ENCODE data around the gene C11orf98.
A peak's percentile ranks its signal among the peaks of the same experiment; 100 is the strongest.
"Not testable (repeated sequence)": the region's sequence is repeated elsewhere in the genome, so short reads cannot be mapped to it uniquely, and the experiment has no call there.

The C11orf98 gene

DNA sequence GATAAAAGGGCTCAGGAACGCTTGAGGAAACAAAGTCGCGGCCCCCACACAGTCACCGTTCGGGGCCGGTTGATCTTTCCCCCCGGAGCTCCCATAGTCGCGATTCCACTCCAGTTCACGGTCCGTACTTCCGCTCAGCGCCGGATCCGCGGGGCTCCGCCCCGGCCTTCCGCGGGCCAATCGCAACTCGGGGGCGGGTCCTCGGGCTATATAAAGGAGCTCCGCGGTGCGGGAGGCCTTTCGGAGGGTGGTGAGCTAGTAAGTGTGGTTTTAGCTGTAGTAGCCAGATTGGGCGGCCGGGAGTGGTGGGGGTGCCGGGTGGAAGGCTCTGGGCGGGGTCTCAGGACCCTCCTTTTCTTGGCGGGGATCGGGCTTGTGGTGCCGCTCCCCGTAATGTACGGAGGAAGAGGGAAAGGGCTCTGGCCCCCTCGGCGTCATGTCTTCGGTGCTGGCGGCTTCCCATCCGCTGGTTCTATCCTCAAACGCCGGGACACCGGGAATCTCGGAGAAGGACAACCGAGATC lies at the start of gene C11orf98, which contains the start of gene CSKMT:
Gene C11orf98, minus strand, starts transcription at position 136 of the 524 bp plus-strand sequence. Its CDS starts 41 bp downstream, at position 95.
Gene CSKMT, plus strand, starts transcription at position 238 of the 524 bp plus-strand sequence. CDS start 568 bp downstream, outside the sequence.
- DNase-seq (ENCODE audit: low read depth, low spot score) = peak; percentile 62
- H3K27ac ChIP-seq = peak within 1 kb of the TSS; percentile 81

DNA sequence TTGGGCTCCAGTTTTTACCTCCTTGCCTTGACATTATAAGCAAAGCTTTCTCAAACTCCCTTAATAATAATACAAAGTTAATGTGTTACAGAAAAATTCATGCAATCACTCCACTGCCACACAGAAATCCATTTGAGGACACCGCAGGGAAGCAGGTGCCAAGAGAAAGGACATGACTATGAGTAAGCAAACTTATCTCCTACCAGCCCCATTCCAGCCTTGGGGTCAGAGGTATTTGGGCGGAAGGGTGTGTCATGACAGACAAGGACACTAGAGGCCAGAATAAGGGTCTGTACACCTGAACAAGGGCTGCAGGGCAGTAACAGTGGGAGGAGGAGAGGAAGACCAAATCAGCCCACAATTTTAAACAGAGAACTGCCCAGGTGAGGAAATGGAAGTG lies 48.3 kb upstream of the C11orf98 start:
- H3K27ac ChIP-seq = peak overlapping the region; percentile 17
- DNase-seq (ENCODE audit: low read depth, low spot score) = no peak

DNA sequence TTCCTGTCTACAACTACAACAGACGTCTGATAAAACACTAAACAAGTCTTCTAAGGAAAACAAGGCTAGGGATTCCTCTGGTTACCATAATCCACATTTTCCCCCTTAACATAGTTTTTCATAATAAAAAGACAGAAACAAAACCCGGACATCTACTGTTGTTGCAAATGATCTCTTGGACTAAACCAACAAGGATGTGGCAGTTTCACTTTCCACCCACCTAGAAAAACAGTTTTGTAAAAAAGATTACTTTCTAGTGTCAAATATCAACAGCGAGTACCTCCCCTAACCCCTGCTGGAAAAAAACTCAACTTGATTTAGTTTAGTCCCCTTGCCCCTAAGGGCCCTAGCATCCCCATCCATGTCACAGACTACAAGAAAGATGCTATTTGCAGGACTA lies 47.9 kb upstream of the C11orf98 start:
- no peak for DNase-seq (ENCODE audit: low read depth, low spot score)
- H3K27ac ChIP-seq = peak overlapping the region; percentile 17

DNA sequence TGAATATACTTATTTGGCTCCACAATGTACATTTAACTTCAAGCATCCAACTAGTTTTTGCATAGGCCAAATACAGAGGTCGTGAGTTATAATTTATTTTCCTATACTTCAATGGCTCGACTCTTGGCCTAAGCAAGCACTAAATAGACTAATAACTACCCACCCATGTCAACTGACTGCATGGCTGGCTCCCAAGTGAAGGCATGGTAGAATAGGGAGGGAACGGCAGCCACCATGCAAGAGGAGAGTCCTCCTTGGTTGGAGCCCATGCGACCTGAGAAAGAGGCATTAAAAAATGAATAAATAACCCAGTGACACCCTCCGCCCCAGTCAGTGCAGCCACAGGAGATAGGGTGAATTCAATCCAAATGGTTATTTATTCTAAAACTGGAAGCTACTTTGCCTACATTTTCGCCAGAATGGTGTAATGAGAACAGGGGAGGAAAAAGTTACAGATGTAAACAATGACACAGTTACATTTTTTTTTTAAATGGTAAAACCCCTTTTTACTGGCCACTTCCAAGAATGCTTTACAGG lies 47.3 kb upstream of the C11orf98 start:
- no peak for DNase-seq (ENCODE audit: low read depth, low spot score)
- no peak overlapping the region for H3K27ac ChIP-seq

DNA sequence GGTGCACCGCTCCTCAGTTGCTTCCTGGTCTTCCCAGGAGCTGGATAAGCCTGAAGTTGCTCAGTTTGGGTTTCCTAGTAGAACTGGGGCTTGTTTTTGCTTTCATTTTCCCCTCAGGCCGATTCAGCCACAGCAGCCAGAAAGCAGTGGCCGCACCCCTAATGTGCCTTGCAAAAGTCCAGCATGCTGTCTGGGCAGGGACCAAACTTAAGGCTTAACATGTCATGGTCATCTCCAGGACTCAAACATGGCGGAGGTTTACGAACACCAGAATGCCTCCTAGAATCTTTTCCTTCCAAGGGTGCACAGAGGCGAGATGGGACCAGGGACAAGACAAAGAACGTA lies 45.0 kb upstream of the C11orf98 start:
- peak overlapping the region; percentile 89 for H3K27ac ChIP-seq
- no peak for DNase-seq (ENCODE audit: low read depth, low spot score)

DNA sequence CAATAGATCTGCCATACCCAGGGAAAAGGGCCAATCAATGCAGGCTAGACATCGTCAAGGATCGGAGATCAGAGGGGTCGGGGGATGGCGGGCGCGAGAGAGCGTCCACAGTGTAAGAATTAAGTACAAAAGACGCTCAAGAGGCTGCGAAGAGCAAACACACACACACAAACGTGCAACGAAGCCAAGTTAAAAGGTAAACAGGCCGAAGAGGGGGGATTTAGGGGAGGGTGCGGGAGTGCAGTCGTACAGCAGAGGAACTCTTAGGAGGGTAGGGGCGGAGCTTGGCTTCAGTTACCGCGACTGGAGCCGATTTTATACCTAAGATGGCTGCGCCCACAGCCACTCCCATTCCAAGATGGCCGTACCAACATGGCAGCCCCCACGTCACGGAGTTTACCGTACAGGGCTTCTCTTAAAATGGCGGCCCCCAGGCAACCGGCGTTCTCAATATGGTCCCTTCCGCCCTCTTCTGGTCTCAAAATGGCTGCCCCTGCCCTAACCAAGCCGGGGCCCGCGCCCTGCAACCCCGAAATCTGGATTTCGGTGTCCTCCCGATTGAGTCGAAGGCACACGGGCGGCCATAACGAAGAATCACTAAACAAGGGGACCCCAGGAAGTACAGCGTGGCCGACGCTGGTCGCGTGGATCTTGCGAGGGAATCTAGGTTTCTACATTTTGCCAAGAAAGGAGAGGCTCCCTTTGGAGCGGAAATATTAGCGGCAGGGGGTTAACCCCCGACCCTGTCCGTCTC lies 44.4 kb upstream of the C11orf98 start:
- no peak for DNase-seq (ENCODE audit: low read depth, low spot score)
- peak overlapping the region; percentile 89 for H3K27ac ChIP-seq

DNA sequence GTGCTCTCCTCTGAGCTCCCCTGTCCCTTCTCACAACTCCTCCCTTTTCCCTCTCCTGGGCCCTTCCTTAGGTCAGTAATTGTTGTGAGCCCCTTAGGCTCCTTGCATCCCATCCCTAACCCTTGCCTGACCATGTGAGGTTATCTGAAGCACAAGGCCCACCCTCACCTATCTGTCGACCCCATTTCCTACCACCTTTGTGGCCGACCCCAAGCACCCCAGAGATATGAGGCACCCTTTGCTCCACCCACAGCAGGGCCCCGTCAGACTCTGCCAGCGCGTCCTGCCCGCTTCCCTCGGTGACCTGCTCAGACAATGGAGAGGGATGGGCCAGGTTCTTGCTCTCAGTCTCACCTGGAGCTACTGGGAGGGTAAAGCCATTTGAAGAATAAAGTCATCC lies 43.8 kb upstream of the C11orf98 start:
- no peak for DNase-seq (ENCODE audit: low read depth, low spot score)
- H3K27ac ChIP-seq = peak overlapping the region; percentile 89

DNA sequence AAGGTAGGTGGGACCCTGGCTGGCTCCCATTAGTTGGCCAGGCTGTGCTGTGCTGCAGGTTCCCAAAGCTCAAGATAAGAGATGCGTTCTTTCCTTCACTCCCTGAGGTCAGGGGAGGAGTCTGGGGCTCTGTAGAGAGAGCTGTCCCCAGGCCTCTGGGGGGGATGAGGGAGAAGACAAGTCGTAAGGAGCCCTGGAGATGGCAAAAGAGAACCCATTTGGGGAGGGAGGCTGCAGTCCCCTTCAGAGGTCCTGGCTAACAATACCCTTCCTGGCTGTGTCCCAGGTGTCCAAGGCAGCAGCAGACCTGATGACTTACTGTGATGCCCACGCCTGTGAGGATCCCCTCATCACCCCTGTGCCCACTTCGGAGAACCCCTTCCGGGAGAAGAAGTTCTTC lies 43.4 kb upstream of the C11orf98 start:
- H3K27ac ChIP-seq = peak overlapping the region; percentile 89
- DNase-seq (ENCODE audit: low read depth, low spot score) = no peak

DNA sequence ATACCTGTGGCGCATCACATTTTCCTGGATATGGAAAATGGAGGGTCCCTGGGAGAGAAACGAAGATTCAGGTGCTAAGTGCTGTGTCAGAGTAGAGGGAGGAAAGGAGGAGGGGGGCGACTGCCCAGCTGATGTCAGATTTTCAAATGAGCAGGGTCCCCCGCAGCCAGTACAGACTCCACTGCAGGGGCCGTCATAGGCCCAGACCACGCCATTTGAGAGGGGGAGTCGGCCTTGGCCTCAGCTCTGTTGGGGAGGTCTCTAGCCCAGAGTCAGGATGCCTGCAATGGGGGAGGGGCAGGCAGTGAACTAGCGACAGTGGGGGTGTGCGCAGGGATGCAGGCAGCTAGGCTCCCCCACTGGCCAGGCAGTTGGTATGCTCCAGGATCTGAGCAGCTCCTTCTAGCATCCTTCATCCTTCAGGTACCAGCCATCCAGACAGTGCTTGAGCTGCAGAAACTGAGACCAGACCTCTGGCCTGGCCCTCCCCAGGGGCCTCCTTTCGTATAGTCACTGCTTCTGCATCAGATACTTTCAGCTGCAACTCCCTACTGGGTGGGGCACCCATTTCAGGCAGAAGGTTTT lies 42.4 kb upstream of the C11orf98 start, which contains the start of the genes BSCL2 and GNG3:
Gene BSCL2, minus strand, starts transcription at position 148 of the 585 bp plus-strand sequence. CDS start 229 bp downstream, outside the sequence.
Gene GNG3, plus strand, starts transcription at position 400 of the 585 bp plus-strand sequence. CDS start 620 bp downstream, outside the sequence.
- peak within 1 kb of the TSS; percentile 89 for H3K27ac ChIP-seq
- no peak for DNase-seq (ENCODE audit: low read depth, low spot score)

DNA sequence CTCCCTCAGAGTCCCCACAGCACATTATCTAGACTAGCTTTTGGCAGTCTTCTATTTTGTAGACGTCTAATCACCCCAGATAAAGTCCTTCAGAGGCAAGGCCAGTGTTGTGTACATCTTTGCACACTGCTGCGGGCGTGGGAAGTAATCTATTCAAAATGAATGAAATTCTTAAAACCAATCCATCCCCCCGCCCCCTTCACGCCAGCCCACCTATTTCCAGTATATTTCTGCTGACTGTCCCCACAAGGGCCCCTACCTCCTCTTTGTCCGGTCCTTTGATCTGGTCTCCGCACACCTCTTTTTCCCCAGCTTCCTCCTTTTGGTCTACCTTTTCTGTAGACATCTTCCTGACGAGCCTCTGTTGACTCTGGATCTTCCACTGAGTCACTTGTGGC lies 41.8 kb upstream of the C11orf98 start:
- no peak overlapping the region for H3K27ac ChIP-seq
- no peak for DNase-seq (ENCODE audit: low read depth, low spot score)

DNA sequence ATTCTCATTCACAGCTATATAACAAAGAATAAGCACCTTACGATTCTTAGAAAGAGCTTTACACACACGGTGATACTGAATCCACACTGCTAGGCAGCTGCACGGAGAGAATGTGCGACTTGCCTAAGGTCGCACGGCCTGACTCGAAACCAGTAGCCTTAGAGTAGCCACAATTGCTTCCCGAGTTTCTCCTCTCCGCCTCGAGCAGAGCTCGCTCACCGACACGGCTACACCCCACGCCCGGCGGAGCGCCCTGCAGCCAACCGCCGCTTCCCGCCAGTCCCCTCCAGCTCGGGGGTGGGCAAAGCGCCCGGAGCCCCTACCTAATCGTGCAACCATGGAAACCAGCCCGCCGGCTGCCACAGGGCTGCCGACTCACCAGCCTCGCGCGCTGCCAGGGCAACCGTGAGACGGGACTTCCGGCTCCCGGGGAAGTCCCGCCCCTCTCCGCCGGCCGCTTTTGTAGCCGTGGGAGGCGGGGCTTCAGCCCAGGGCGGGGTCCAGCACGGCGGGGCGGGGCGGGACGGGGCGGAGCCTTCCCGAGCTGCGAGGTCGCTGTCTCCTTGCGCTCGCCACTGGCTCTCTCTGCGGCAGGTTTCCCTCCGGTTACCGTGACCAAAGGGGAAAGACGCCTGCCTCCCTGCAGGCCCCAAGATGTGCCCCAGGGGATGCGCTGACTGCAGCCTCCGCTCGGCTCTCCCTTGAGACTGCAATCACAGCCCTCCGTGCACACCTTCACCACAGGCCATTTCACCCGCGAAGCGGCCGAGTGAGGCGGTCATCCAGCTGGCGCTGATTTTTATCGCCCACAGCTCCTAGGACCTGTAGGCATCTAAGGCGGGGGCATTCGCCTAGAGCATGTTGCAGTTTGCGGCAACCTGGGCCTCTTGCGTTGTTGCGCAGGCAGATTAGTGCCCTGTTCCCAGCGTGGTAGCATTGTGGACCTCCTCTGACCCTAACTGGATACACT lies 41.2 kb upstream of the C11orf98 start:
- DNase-seq (ENCODE audit: low read depth, low spot score) = no peak
- peak overlapping the region; percentile 57 for H3K27ac ChIP-seq

DNA sequence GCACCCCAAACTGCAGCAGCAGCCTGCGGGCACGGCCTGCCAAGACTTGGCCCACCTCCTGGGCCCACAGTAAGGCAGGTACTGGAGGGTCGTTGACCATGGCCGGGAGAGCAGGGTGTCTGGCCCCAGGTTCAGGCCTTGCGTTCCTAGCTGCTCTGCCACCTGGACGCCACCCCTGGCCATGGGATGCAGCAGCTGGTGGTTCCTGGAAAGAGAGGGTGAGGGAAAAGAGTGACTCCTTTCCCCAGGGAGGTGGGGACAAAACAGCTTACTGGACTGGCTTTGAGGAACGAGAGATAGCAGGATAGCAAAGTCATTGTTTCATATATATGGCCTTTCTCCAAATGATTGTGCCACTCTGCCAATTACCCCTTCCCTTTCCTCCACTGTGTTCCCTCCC lies 40.4 kb upstream of the C11orf98 start:
- no peak for DNase-seq (ENCODE audit: low read depth, low spot score)
- H3K27ac ChIP-seq = peak overlapping the region; percentile 57

DNA sequence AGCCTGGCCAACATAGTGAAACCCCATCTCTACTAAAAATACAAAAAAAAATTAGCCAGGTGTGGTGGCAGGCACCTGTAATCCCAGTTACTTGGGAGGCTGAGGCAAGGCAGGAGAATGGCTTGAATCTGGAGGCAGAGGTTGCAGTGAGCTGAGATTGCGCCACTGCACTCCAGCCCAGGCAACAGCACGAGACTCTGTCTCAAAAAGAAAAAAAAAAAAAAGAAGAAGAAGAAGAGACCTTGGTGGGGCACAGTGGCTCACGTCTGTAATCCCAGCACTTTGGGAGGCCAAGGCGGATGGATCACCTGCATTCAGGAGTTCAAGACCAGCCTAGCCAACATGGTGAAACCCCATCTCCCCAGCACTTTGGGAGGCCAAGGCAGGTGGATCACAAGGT lies 38.9 kb upstream of the C11orf98 start:
- not testable (repeated sequence) for DNase-seq (ENCODE audit: low read depth, low spot score); H3K27ac ChIP-seq

DNA sequence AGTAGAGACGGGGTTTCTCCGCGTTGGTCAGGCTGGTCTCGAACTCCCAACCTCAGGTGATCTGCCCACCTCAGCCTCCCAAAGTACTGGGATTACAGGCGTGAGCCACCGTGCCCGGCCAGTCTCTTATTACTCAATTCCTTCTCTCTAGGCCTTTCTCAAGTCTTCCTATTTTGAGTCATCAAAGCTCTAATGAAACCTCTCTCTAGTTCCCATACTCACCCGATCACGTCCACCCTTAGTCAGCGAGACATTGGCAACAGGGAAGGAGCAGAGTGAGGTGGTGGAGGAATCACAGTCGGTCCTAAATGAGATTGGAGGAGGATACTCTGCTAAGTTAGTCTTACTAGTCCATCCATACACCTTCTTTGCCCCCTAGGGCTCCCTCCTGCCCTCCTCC lies 37.2 kb upstream of the C11orf98 start:
- H3K27ac ChIP-seq = no peak overlapping the region
- no peak for DNase-seq (ENCODE audit: low read depth, low spot score)

DNA sequence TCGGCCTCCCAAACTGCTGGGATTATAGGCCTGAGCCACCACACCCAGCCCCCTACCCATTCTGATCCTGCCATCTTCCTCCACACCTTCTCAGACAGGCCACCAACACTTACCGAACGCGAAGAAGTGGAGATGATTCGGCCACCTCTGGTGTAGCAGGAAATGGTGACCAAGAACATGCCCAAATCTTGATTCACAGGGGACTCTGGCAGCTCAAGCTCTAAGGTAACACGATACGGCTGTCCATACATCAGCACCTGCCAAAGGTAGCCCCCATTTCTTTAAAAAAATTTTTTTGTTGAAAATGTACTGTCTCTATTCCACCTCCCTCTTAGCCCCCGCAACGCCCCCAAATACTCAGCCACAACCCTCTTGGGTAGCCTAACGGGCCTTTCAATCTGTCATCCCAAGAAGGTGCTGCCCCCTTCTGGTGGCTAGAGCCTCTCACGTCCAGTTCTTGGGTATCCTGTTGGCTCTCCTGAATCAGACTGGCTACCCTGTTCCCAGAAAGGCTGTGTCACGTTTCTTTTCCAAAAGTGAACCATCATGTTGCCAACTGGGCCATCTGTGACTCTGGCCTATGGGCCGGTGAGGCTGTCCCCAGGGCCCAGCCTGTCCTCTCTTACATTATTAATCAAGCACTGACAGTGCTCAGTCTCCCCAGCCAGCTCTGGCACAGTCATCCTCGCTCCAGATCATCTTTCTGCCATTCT lies 29.6 kb upstream of the C11orf98 start:
- no peak for DNase-seq (ENCODE audit: low read depth, low spot score)

DNA sequence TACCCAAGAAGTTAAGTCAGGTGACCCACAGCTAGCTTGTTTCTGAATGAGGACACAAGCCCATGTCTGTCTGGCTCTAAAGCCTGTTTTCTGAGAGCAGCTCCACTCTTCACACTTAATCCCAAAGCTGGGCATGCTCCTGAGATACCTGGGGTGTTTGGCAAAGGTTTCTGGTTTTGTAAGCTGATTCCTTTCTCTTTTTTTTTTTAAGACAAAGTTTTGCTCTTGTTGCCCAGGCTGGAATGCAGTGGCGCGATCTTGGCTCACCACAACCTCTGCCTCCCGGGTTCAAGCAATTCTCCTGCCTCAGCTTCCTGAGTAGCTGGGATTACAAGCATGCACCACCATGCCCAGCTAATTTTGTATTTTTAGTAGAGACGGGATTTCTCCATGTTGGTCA lies 28.6 kb upstream of the C11orf98 start:
- DNase-seq (ENCODE audit: low read depth, low spot score); H3K27ac ChIP-seq: not testable (repeated sequence)

More for the DNA sequence above, 29.6 kb upstream of the C11orf98 start:
- no peak overlapping the region for H3K27ac ChIP-seq

DNA sequence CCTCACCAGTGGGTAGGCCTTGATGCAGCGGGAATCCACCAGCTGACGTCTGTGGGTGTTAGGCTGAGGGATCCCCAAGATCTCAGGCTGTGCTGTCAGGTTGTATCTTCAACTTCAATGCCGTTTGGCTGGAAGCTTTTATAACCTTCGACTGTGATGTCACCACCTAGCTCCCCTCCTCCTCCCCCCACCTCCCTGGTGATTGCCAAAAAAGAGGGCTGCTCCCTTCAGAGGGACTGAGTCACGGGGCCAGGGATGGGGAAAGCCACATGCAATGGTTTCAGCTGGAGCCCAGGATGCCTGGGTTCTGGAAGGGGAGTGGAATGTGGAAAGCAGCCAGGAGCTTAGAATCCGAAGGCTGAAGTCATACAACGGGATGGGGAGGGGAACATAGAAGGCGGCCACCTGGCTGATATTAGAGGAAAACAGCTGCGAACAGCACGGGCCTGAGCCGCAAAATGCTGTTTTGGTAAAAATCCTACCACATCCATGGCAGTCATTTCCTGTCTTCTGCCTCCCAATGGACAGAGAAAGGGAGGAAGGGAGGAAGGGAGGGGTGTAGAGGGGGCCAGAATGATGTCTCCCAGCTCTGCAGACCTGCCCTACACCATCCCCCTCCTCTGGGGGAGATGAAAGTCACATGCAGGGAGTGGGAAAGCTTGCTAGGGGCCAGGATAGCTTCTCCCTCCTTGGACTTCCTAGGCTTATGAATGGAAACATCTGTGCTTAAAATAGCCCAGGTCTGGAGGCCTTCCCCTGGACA lies 24.6 kb upstream of the C11orf98 start, which contains the start of gene LRRN4CL:
Gene LRRN4CL, minus strand, starts transcription at position 110 of the 763 bp plus-strand sequence. CDS start 1,022 bp downstream, outside the sequence.
- H3K27ac ChIP-seq = no peak within 1 kb of the TSS
- DNase-seq (ENCODE audit: low read depth, low spot score) = no peak

DNA sequence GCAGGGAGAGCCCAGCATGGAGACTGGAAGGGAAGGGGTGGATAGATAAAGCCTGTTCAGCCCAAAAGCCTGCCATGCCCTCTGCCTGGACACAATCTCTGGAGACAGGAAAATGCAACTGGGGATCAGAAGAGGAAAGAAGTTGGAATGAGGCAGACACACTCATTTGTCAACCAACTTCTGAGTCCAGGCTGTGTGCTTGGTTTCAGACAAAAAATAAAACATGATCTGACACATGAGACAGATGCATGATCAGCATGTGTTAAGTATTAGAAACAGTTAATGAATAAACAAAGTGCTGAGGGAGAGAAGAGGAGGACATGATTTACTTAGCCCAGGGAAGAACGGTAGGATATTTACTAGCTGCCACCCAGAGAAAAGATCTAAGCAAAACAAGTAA lies 23.5 kb upstream of the C11orf98 start:
- no peak overlapping the region for H3K27ac ChIP-seq
- no peak for DNase-seq (ENCODE audit: low read depth, low spot score)

Data from epithelial cell of prostate (primary cell).